ENCODE results near the gene IGLL5. TPM values are rescaled to one million over a fixed set of nuclear protein-coding genes. Genes with fewer than 3 reads are reported as not detected.

Gene IGLL5
- total RNA-seq, 1 experiment from 2014 or later, result not detected

GRCh38 chr22:22926370-22927195 lies 39.0 kb downstream of the IGLL5 start:
- H3K27me3 ChIP-seq (ENCODE audit: control insufficient read depth, insufficient read depth, low read length), result no peaks in the 10 kb centered on the region; the same call in 1 of the 2 replicates
- DNase-seq, result peak; percentile 52
- H3K4me3 ChIP-seq (ENCODE audit: insufficient read depth, low read depth, low read length), result no peak overlapping the region
- H3K36me3 ChIP-seq (replicated peaks; ENCODE audit: control insufficient read depth, insufficient read depth, low read length), result no peaks in the 10 kb centered on the region

DNA sequence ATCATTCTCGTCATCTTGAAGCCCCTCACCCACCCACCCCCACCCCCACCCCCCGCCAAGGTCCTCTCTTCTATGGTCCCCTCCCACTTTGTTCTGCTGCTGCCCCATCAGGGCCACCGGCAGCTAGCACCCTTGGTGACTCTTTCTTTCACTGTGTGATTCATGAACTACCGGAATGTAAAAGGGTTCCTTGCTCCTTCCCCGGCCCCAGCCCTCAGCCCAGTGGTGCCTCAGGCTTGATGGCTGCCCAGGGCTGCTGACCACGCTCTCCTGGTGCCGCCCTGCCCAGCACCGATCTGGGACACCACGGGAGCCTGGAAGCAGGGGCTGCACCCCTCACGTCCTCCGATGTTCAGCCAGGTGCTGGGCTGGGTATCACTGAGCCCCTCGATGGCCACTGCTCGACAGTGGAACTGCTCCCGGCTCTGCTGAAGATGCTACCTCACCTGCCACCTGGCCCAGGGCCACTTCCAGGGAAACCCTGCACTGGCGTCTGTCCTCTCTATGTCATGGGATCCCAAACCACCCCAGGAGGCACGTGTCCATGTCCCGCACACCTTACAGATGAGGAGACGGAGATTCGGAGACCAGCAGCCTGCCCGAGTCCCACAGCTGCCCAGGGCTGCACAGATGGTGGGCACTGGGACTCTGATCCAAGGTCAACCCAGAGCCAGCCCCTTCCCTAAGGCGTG lies 39.7 kb downstream of the IGLL5 start:
- peak; percentile 28 for DNase-seq
- H3K4me3 ChIP-seq (ENCODE audit: insufficient read depth, low read depth, low read length), result no peak overlapping the region
- no peaks in the 10 kb centered on the region; the same call in 1 of the 2 replicates for H3K27me3 ChIP-seq (ENCODE audit: control insufficient read depth, insufficient read depth, low read length)
- H3K36me3 ChIP-seq (replicated peaks; ENCODE audit: control insufficient read depth, insufficient read depth, low read length), result no peaks in the 10 kb centered on the region

DNA sequence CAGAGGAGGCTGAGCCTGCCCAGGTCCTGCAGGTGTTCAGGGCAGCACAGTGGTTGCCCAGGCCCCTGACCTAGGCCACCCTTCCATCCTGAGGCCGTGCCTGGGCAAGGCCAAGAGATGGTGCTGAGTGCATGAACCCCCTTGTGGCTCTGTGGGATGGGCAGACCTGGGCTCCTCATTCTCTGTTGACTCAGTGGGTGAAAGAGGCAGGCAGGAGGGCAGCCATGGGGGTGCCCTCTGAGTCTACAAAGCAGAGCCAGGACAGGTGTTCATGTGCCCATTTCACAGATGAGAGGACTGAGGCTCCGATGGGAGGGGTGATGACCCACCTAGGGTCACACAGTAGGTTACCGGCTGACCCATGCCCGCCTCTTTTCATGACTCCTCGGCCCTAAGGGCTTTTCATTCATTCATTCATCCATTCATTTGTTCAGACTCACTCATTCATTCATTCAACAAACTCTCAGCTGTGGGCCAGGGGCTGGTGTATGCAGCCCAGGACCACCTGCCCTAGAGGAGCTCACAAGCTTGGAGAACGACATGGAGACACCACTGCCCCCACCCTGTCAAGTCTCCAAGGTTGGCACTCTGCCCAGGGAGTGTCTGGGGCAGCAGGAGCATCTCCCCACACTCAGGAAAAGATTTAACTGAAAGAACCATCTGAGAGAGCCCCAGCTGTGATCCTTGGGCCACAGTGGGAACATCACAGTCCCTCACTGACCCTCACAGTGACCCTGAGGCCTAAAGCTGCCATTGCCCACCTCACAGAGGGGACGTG lies 40.5 kb downstream of the IGLL5 start:
- Histone ChIP-seq H3K36me3 (replicated peaks; ENCODE audit: control insufficient read depth, insufficient read depth, low read length) (no peaks in the 10 kb centered on the region), H3K4me3 (ENCODE audit: insufficient read depth, low read depth, low read length) (no peak overlapping the region), H3K27me3 (ENCODE audit: control insufficient read depth, insufficient read depth, low read length) (no peaks in the 10 kb centered on the region; the same call in 1 of the 2 replicates)
- DNase-seq, result peak; percentile 22

GRCh38 chr22:22928666-22929380 lies 41.2 kb downstream of the IGLL5 start:
- H3K27me3 ChIP-seq (ENCODE audit: control insufficient read depth, insufficient read depth, low read length), result no peaks in the 10 kb centered on the region; the same call in 1 of the 2 replicates
- H3K4me3 ChIP-seq (ENCODE audit: insufficient read depth, low read depth, low read length), result no peak overlapping the region
- DNase-seq, result peak; percentile 40
- H3K36me3 ChIP-seq (replicated peaks; ENCODE audit: control insufficient read depth, insufficient read depth, low read length), result no peaks in the 10 kb centered on the region

GRCh38 chr22:22929381-22930221 lies 42.0 kb downstream of the IGLL5 start:
- Histone ChIP-seq H3K4me3 (ENCODE audit: insufficient read depth, low read depth, low read length) (no peak overlapping the region), H3K36me3 (replicated peaks; ENCODE audit: control insufficient read depth, insufficient read depth, low read length) (no peaks in the 10 kb centered on the region), H3K27me3 (ENCODE audit: control insufficient read depth, insufficient read depth, low read length) (no peaks in the 10 kb centered on the region; the same call in 1 of the 2 replicates)
- peak; percentile 24 for DNase-seq

DNA sequence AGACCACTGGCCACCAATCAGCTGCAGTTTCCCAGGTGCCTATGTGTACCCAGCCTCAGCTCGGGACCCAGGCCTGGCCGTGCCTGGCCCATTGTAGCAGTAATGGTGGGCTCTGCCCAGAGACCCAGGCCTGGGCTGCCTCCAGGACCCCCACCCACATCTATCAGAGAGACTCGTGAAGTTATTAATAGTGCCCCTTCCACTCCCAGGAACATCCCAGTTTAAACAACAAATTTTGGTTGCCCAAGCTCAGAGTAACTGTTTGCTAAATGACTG lies 42.5 kb downstream of the IGLL5 start:
- no peak for DNase-seq
- Histone ChIP-seq H3K36me3 (replicated peaks; ENCODE audit: control insufficient read depth, insufficient read depth, low read length) (no peaks in the 10 kb centered on the region), H3K4me3 (ENCODE audit: insufficient read depth, low read depth, low read length) (no peak overlapping the region), H3K27me3 (ENCODE audit: control insufficient read depth, insufficient read depth, low read length) (no peaks in the 10 kb centered on the region; the same call in 1 of the 2 replicates)

DNA sequence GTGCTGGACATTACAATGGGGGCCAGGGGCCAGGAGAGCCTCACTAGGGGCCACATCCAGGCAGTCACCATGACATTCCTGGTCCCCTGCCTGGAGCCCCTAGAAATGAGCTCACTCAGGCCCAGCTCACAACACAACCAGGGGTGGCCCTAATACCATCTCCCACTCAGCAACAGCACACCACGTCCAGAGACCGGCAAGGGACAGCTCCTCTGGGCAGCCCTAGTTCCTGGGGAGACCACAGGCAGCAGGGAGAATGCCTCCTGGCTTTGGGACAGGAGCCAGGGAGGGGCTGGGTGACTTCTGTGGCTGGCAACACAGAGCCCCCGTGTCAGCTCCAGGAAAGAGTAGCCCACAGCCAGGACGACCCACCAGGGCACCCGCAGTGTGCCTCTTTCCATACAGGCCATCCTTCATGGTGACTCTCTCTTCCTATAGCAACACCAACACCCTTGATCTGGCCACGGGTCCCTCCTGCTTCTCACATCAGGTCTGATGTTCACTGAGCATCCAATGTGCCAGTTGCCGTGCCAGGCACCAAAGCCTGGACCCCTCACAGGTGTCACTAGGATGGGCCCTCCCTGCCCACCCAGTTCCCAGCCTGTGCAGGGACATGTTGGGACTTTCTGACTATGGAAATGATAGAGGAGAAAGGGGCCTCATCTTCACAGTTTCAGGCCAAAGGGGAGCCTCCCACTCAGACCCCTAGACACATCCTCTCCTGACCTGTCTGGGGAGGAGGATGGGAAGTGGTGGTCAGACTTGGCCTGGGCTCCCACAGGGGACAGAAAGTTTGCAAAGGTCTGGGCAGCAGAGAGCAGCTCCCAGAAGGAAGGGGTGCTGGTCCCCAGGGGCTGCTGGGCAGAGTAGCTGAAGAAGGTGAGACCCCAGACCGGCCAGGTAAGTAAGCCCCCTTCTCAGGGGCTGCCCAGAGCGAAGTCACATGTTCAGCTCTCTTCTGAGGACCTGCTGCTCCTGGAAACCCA lies 43.2 kb downstream of the IGLL5 start:
- no peak overlapping the region for H3K4me3 ChIP-seq (ENCODE audit: insufficient read depth, low read depth, low read length)
- DNase-seq, result peak; percentile 34
- no peaks in the 10 kb centered on the region for H3K36me3 ChIP-seq (replicated peaks; ENCODE audit: control insufficient read depth, insufficient read depth, low read length)
- H3K27me3 ChIP-seq (ENCODE audit: control insufficient read depth, insufficient read depth, low read length), result no peaks in the 10 kb centered on the region

GRCh38 chr22:22931557-22932270 lies 44.1 kb downstream of the IGLL5 start:
- Histone ChIP-seq H3K27me3 (ENCODE audit: control insufficient read depth, insufficient read depth, low read length) (no peaks in the 10 kb centered on the region), H3K4me3 (ENCODE audit: insufficient read depth, low read depth, low read length) (no peak overlapping the region), H3K36me3 (replicated peaks; ENCODE audit: control insufficient read depth, insufficient read depth, low read length) (no peaks in the 10 kb centered on the region)
- DNase-seq, result peak; percentile 33

GRCh38 chr22:22932512-22932941 lies 44.9 kb downstream of the IGLL5 start:
- DNase-seq, result no peak
- H3K4me3 ChIP-seq (ENCODE audit: insufficient read depth, low read depth, low read length), result no peak overlapping the region
- H3K27me3 ChIP-seq (ENCODE audit: control insufficient read depth, insufficient read depth, low read length), result no peaks in the 10 kb centered on the region
- no peaks in the 10 kb centered on the region for H3K36me3 ChIP-seq (replicated peaks; ENCODE audit: control insufficient read depth, insufficient read depth, low read length)

GRCh38 chr22:22933100-22933806 lies 45.6 kb downstream of the IGLL5 start:
- Histone ChIP-seq H3K27me3 (ENCODE audit: control insufficient read depth, insufficient read depth, low read length) (no peaks in the 10 kb centered on the region), H3K4me3 (ENCODE audit: insufficient read depth, low read depth, low read length) (no peak overlapping the region), H3K36me3 (replicated peaks; ENCODE audit: control insufficient read depth, insufficient read depth, low read length) (no peaks in the 10 kb centered on the region)
- DNase-seq, result no peak

DNA sequence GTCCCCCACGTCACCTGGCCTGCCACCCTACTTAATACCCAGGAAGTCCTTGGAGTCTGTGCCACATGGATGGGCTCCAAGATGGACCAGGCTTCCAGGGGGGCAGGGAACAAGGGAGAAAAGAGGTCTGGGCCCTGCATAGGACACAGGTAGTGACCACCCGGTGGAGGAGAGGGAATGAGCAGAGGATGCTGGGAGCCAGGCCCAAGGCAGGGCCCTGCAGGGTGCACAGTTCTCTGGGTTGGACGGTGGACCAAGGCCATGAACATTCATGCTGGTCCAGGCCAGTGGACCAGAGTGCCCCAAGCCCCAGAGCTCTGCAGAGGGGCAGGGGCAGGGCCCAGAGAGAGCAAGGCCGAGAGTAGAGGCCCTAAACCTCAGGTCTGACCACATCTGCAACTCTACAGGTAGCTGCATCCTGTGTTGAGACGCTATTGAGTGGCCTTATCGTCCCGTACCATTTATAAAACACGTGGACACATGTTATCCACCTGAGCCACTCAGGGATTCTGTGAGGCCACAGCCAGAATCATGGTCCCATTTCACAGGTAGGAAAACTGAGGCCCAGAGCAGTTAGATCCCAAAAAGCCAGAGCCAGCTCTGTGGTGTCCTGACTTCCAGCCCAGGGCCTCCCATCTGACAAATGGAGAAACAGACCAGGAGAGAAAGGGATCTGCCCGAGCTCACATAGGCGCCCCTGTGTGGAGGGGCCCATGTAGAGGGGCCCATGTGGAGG lies 46.4 kb downstream of the IGLL5 start:
- DNase-seq, result no peak
- Histone ChIP-seq H3K4me3 (ENCODE audit: insufficient read depth, low read depth, low read length) (no peak overlapping the region), H3K27me3 (ENCODE audit: control insufficient read depth, insufficient read depth, low read length) (no peaks in the 10 kb centered on the region; the same call in 1 of the 2 replicates), H3K36me3 (replicated peaks; ENCODE audit: control insufficient read depth, insufficient read depth, low read length) (no peaks in the 10 kb centered on the region)
